ENCODE results near the gene EFCAB12.

DNA sequence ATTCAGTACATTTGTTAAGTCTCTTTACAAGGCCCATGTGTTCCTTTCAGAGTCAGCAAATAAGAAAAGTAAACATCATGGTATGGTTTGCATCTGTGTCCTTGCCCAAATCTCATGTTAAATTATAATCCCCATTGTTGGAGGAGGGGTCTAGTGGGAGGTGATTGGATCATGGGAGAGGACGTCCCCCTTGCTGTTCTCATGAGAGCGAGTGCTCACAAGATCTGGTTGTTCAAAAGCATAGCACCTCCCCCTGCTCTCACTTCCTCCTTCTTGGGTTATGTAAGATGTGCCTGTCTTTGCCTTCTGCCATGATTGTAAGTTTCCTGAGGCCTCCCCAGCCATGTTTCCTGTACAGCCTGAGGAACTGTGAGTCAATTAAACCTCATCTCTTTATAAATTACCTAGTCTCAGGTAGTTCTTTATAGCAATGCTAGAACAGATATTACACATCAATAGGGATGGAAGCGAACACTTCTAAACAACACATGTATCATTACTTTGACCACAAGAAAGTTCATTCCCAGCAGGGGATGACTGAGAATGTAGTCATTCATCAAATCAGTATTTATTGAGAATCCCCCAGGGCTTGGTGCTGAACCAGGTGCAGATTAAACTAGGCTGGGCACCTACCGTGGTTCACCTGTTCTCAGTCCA, 4.1 kb downstream of the EFCAB12 start:
- TF ChIP-seq, protein P1, sequence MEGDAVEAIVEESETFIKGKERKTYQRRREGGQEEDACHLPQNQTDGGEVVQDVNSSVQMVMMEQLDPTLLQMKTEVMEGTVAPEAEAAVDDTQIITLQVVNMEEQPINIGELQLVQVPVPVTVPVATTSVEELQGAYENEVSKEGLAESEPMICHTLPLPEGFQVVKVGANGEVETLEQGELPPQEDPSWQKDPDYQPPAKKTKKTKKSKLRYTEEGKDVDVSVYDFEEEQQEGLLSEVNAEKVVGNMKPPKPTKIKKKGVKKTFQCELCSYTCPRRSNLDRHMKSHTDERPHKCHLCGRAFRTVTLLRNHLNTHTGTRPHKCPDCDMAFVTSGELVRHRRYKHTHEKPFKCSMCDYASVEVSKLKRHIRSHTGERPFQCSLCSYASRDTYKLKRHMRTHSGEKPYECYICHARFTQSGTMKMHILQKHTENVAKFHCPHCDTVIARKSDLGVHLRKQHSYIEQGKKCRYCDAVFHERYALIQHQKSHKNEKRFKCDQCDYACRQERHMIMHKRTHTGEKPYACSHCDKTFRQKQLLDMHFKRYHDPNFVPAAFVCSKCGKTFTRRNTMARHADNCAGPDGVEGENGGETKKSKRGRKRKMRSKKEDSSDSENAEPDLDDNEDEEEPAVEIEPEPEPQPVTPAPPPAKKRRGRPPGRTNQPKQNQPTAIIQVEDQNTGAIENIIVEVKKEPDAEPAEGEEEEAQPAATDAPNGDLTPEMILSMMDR (conservative IDR thresholded peaks at IDR 0.05; ENCODE audit: low read depth, low read length): no peak
- TF ChIP-seq EZH2 (IDR thresholded peaks at IDR 0.05; ENCODE audit: borderline replicate concordance, low read depth, low read length, poor library complexity, severe bottlenecking): no peak

All from A673 (cell line).